G401 (cell line): Measurements from ENCODE around the gene DPP4. TPM values are rescaled to one million over a fixed set of nuclear protein-coding genes. Genes with fewer than 3 reads are reported as not detected.

Source experiments
- DNase-seq: peaks from one replicate; pipeline ENCODE4 v3.0.0-alpha.2; 2015; ENCODE audit warnings: low spot score
- in situ Hi-C: cut with HindIII; loops from 2 replicates; pipeline ENCODE4 v1.10.0; 2016; ENCODE audit warnings: low sequenced_read_pairs, mixed read lengths
- total RNA-seq: library from RNA; depleted of rRNA; stranded (reverse); fragments of >200 nt; shearing (Covaris generic); gene quantifications from 2 replicates; pipeline ENCODE4 v1.2.3, GENCODE V29; 2014; rRNA removed

DPP4 gene
- not detected in 2 replicates for total RNA-seq

- in situ Hi-C loops: no loop called here
- no peak for DNase-seq
These were observed at the start of gene DPP4 for GRCh38 chr2:162073888-162074631. Gene DPP4 (minus strand): TSS chr2:162074215. CDS start chr2:162073981, 234 bp downstream.

GRCh38 chr2:162118166-162119031 lies 44.4 kb upstream of the DPP4 start:
- peak; percentile 91 for DNase-seq
- in situ Hi-C loops: no loop called here

- in situ Hi-C loops: no loop called here
- no peak for DNase-seq
These were observed 42.3 kb upstream of the DPP4 start for GRCh38 chr2:162116352-162116751.

- no peak for DNase-seq
- in situ Hi-C loops: no loop called here
These were observed 41.1 kb upstream of the DPP4 start for GRCh38 chr2:162115076-162115475.

GRCh38 chr2:162114271-162114670 lies 40.3 kb upstream of the DPP4 start:
- no peak for DNase-seq
- in situ Hi-C loops: no loop called here

GRCh38 chr2:162113776-162114168 lies 39.8 kb upstream of the DPP4 start:
- in situ Hi-C loops: no loop called here
- no peak for DNase-seq

- in situ Hi-C loops: no loop called here
- DNase-seq: no peak
These were observed 39.2 kb upstream of the DPP4 start for GRCh38 chr2:162113088-162113775.

GRCh38 chr2:162111958-162112850 lies 38.2 kb upstream of the DPP4 start:
- in situ Hi-C loops: no loop called here

GRCh38 chr2:162107361-162107901 lies 33.4 kb upstream of the DPP4 start:
- in situ Hi-C loops: no loop called here
- no peak for DNase-seq

More at GRCh38 chr2:162111958-162112850, 38.2 kb upstream of the DPP4 start:
- no peak for DNase-seq

GRCh38 chr2:162106746-162107145 lies 32.7 kb upstream of the DPP4 start:
- in situ Hi-C loops: no loop called here
- no peak for DNase-seq

- no peak for DNase-seq
These were observed 32.1 kb upstream of the DPP4 start for GRCh38 chr2:162106146-162106551.

GRCh38 chr2:162103443-162104009 lies 29.5 kb upstream of the DPP4 start:
- in situ Hi-C loops: no loop called here
- no peak for DNase-seq

More at GRCh38 chr2:162106146-162106551, 32.1 kb upstream of the DPP4 start:
- in situ Hi-C loops: no loop called here

GRCh38 chr2:162100579-162100978 lies 26.6 kb upstream of the DPP4 start:
- no peak for DNase-seq
- in situ Hi-C loops: no loop called here

GRCh38 chr2:162099836-162100235 lies 25.8 kb upstream of the DPP4 start:
- no peak for DNase-seq
- in situ Hi-C loops: no loop called here

- in situ Hi-C loops: no loop called here
- no peak for DNase-seq
These were observed 18.9 kb upstream of the DPP4 start for GRCh38 chr2:162092658-162093556.

GRCh38 chr2:162092008-162092390 lies 18.0 kb upstream of the DPP4 start:
- in situ Hi-C loops: no loop called here
- no peak for DNase-seq

- in situ Hi-C loops: no loop called here
These were observed 17.5 kb upstream of the DPP4 start for GRCh38 chr2:162091325-162092007.

More at GRCh38 chr2:162091325-162092007, 17.5 kb upstream of the DPP4 start:
- DNase-seq: no peak
